OCI-M1 (cell line): ENCODE measurements around the gene TIAM1.

ENCODE experiments used
- DNase-seq: peaks from one replicate; lab custom pipeline; 2025; lab: John Stamatoyannopoulos, UW

TIAM1 gene

DNA sequence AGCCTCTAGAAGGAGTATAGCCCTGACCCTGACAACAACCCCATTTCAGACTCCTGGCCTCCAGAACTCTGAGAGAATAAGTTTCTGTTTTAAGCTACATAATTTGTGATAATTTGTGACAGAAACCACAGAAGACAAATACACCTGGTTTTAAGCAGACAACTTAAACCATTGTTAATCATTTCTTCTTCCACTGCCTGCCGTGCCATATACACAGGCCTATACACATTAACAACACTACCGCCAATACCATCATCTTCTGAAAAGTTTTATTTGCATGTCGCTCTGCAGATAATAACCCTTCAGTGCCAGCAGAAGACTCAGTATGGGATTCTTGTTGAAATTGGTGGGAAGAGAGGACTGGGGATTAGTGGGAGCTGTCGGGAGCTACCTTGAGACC, 265.8 kb downstream of the TIAM1 start:
- DNase-seq = no peak

GRCh38 chr21:31075848-31076247, 268.2 kb downstream of the TIAM1 start:
- no peak for DNase-seq

DNA sequence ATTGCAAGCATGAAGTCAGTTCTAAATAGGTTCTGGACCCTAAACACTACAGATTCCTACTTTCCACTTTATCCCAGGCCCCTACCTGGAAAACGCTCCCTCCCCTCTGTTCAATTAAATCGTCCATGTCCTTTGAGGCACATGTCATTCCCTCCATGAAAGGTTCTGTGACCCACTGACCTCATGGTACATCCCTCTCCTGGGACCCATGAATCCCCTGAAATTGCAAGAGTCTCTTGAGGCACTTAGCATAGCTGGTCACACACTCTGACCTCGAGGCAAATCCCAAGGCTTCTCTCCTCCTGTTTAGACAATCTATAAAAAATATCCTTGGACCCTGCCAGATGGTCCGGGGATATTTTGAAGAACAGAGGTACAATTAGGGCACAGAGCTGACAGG, 271.5 kb downstream of the TIAM1 start:
- no peak for DNase-seq
